T-helper 2 cell treated with Interferon-gamma antibody and Interleukin-4, amounts not matched to agents 100 ng/mL and 5 ng/mL, for 36 hours (primary cell): ENCODE results near the gene TPRX1. TPM values are rescaled to one million over a fixed set of nuclear protein-coding genes. Genes with fewer than 3 reads are reported as not detected.
"Not testable (repeated sequence)": the region's sequence is repeated elsewhere in the genome, so short reads cannot be mapped to it uniquely, and the experiment has no call there.

Experiments
- intact Hi-C: fragments of 100-400 bp; cut with micrococcal nuclease; formaldehyde crosslinking; loops from one replicate; pipeline ENCODE4 v1.15.1; 2023
- total RNA-seq: library from RNA; stranded (reverse); gene quantifications from 2 replicates; pipeline ENCODE4 v1.2.3, GENCODE V29; 2022

Gene TPRX1
- total RNA-seq, 1 donor from 2014 or later: not detected

DNA sequence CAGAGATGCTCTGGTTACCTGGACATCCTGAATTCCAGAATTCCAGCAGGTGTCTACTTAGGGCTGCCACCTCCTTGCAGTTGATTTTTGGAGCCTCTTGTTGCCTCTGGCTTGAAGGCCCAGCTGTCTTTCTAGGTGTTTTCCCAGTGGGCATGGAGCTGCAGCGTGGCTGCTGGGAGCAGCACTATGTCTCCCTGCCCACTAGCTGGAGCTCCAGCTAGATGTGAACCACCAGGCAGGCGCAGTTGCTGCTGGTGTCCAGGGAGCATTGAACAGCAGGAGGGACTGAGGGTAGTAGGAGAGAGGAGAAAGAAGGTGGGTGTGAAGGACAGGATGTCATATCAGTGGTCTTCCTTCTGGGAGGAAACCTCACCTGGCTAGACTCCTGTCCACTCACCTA is 35.7 kb downstream of the TPRX1 start:
- intact Hi-C loops: no loop called here

DNA sequence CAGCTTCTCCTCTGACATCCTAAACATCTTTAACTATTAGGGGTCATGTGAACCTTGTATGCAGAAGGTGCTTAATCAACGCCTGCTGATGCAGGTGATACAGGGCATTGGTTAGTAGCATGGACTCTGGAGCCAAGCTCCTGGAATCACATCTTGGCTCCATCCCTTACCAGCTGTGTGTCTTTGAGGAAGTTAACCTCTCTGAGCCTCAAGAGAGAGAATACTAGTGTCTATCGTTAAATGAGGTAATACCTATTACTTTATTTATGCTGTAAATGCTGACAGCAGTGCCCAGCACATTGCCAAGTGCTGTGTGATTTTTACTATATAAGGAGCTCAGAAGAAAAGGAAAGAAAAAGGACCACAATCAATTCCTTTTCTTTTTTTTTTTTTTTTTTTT is 37.0 kb downstream of the TPRX1 start:
- intact Hi-C loops: no loop called here

DNA sequence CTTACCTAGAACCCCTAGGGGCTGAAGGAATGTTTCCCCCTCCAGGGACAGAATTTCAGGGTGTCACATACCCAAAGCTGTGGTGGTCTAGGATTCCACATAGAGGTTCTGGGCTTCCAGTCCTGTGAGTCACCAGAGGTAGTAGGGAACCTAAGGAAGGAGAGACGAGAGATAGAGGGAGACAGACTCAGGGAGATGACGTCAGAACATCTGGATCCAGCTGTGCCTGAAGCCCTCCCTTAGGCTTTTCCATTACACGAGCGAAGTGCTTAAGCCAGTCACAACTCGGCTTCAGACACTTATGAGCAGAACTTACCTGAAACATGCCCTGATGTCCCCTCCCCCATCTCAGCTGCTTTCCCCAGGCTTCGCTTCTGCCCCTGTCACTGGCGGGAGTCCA is 37.7 kb downstream of the TPRX1 start:
- intact Hi-C loops: no loop called here

- intact Hi-C loops: no loop called here
Measured at GRCh38 chr19:47766359-47766620, 38.1 kb downstream of the TPRX1 start.

DNA sequence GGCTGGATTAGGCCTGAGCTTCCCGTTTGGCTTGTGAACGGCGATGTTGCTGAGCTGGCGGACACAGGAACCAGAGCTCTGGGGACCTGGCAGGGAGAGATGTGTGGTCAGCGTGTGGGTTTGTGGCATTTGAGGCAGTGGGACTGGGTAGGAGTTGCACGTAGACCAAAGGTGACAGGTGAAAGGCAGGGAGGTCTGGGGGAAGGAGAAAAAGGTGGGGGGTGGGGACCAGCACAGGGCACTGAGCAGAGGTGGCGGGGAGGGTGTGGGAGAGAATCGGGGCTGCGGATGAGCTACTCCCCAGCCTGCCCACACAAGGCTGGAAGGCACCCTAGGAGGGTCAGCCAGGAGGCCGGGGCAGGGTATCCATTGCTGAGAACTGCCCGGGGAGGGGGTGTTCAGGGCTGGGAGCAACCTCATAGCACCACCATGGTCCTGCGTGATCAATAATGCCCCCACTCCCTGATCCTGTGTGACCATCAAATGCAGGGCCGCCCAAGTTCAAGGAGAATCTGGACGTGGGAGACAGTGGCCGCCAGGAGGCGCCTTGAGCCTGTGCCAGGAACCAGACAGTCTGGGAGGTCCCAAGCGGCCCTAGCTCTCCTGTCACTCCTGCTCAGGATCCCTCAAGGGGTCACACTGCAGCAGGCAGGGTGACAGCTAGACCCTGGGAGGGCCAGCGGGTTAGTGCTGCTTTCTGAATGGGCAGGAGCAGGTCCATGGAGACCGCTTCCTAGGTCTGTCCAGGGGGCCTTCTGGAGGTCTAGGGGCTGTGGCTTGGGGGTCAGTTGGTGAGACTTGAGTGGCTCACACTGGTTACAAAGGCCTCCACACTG is 38.6 kb downstream of the TPRX1 start:
- intact Hi-C loops: no loop called here

DNA sequence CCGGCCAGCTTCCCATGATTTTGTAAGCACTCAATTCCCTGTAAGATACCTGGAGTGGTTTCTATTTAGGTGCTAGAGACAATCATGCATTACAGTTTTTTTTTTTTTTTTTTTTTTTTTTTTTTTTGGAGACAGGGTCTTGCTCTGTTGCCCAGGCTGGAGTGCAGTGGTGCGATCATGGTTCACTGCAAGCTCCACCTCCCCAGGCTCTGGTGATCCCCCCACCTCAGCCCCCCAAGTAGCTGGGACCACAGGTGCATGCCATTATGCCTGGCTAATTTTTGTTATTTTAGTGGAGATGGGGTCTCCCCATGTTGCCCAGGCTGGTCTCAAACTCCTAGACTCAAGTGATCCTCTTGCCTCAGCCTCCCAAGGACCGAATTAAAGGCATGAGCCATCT is 39.6 kb downstream of the TPRX1 start:
- intact Hi-C loops: not testable (repeated sequence)

DNA sequence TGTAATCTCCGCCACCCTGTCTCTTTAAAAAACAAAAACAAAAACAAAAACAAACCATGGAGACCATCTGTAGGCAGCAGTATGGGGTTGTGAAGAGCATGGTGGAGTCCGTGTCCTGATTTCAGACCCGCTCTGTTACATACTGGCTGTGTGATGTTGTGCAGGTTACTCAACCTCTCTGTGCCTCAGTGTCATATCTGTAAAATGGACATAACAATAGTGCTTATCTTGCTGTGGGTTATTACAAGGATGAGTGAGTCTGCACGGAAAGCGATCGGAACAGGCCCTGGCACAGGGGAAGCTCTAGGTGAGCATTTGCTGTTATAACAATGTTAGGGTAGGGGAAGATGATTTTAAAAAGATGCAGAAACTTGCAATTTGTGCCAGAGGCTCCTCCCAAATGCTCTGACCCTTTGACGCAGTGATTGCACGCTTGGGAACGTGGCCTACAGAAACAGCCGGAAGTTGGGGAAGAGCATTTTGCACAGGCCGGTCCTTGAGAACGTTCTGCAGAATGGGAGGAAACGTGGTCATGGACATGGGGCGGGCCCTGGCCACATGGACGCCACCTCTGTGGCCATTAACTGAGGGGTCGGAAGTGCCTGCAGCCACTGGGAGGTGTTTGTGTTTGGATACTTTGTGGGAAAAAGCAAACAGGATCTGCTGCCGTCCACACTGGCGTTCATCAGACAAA is 41.6 kb downstream of the TPRX1 start:
- intact Hi-C loops: no loop called here

DNA sequence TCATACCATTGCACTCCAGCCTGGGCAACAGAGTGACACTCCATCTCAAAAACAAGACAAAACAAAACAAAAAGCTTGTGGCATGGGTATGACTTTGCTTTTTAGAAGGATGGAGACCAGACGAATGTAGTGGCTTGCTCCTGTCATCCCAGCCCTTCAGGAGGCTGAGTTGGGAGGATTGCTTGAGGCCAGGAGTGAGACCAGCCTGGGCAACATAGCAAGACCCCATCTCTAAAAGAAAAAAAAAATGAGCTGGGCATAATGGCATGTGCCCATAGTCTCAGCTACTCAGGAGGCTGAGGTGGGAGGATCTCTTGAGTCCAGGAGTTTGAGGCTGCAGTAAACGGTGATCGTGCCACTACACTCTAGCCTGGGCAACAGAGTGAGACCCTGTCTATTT is 42.2 kb downstream of the TPRX1 start:
- intact Hi-C loops: no loop called here

DNA sequence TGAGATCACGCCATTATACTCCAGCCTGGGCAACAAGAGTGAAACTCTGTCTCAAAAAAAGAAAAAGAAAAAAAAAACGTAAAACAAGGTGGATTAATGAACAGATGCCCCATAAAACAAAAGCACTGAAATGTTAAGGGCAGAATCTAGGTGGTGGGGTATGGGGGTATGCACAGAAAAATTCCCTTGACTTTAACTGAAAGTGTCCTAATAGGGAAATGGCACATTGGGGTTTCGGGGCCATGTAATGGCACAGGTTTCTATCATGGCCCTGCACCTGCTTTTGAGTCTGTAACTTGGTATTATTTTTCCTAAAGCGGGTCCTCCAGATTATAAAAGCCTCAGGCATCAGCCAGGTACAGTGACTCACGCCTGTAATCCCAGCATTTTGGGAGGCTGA is 42.8 kb downstream of the TPRX1 start:
- intact Hi-C loops: no loop called here

- intact Hi-C loops: no loop called here
Measured at GRCh38 chr19:47760632-47760999, 43.7 kb downstream of the TPRX1 start.

- intact Hi-C loops: no loop called here
Measured at GRCh38 chr19:47758443-47758804, 45.9 kb downstream of the TPRX1 start.

GRCh38 chr19:47757617-47758442 is 46.5 kb downstream of the TPRX1 start:
- intact Hi-C loops: no loop called here

DNA sequence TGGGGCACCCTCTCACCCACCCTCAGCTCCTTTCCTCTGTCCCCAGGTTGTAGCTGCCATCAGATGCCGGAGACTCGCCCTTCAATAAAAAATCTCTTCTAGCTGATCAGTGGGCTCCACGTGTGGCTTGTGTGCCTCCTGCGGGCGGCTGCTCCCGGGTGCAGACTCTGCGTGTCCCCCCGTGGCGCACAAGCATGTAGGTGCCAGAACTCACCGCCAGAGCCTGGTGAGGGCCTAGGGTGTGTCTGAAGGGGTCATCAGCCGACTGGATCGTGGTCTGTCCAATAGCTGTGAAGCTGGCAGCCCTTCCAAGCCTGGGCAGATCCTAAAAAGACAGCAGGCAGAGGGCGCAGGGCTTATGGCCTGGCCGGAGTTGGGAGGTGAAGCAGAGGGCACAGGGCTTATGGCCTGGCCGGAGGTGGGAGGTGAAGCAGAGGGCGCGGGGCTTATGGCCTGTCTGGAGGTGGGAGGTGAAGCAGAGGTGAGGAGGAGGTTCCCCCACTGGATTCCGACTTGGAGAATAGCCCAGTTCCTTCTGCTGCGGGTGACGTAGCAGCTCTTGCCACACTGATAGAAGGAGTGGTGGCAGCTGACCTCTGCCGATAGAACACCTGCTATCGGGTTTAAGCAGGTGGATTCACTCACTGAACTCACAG is 47.3 kb downstream of the TPRX1 start:
- intact Hi-C loops: no loop called here

GRCh38 chr19:47756627-47756929 is 47.8 kb downstream of the TPRX1 start:
- intact Hi-C loops: no loop called here

GRCh38 chr19:47755762-47756626 is 48.4 kb downstream of the TPRX1 start:
- intact Hi-C loops: no loop called here

DNA sequence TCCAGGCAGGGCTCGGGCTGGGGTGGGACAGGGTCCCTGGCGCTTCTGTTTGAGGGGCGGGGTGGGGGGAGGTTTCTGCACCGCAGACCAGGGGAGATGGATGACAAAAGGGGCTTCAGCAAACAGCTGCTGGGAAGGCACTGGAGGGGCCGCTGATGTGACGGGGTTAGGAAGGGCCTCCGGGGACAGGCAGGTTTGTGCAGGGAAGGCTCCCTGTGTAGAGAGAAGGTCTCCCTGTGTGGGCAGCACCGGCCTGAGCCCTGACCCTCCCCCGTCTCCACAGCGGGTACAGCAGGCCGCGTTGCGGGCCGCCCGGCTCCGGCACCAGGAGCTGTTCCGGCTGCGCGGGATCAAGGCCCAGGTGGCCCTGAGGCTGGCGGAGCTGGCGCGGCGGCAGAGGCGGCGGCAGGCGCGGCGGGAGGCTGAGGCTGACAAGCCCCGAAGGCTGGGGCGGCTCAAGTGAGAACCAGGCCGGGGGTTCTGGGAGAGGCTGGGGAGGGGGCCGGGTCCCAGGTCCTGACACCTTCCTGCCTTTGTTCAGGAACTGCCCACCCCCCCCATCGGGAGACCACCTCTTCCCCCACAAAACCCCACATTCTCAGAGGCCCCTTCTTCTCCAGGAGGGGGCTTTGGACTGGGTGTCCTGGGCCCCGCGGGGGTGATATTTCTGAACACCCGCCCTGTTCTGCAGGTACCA is 49.1 kb downstream of the TPRX1 start:
- intact Hi-C loops: no loop called here

DNA sequence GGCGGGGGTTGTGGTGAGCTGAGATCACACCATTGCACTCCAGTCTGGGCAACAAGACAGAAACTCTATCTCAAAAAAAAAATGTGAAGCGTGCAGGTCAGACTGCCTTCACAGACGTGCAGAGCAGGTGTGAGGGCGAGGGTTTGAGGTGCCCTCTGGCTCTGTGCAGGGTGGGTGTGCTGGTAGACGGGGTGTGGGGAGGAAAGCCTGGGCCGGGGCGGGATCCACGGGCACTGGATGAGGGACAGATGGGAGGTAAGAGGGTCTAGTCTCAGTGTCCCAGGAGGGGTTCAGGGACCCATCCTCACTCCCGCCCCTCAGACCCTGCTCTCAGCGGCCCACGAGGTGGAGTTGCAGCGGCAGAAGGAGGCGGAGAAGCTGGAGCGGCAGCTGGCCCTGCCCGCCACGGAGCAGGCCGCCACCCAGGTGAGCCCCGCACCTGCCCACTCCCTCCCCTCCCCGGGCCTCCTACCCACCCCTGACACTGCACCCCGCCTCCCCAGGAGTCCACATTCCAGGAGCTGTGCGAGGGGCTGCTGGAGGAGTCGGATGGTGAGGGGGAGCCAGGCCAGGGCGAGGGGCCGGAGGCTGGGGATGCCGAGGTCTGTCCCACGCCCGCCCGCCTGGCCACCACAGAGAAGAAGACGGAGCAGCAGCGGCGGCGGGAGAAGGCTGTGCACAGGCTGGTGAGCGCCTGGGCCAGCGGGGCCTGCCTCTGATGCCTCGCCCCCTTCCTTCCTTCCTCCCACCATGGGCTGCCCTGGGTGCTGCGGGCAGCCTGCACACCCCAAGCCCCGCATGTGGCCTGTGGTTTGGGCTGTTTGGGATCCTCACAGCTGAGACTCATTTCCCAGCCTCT is 49.9 kb downstream of the TPRX1 start:
- intact Hi-C loops: no loop called here

DNA sequence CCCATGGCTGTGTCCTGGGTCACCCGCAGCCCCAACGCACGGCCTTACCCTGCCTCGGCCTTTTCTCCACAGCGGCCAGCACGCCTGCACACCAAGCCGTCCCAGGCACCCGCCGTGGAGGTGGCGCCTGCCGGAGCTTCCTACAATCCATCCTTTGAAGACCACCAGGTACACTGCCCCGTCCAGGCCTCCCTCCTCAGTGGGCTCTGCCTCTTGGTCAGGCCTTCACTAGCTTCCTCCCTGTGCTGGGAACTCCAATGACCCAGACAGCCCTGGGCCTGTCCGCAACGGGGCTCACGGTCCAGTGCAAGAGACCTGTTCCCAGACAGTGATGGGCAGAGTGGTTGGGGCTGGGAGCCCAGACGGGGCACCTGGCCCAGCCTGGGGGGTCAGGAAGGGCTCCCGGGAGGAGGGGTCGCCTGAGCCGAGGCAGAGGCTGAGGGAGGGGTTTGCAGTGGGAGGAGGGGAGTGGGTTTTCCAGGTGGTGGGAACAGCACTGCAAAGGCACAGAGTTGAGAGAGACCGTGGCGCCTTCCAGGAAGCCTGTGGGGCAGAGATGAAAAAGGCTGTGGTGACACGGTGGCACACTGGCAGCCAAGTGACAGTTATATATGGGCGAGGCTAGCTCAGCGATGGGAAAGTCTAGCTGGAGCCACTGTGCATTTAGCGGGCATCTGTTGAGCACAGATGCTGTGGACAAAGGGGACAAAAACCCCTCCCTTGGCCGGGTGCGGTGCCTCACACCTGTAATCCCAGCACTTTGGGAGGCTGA is 51.7 kb downstream of the TPRX1 start:
- intact Hi-C loops: no loop called here
